Muscle of leg (tissue), 11 donors: ENCODE measurements around the gene INO80D. TPM values are rescaled to one million over a fixed set of nuclear protein-coding genes. Genes with fewer than 3 reads are reported as not detected.

ENCODE experiments used
- DNase-seq: peaks from one replicate; pipeline ENCODE4 v3.0.0; 2013
- H3K27ac ChIP-seq: one replicate; pipeline ENCODE4 v1.5.1; 2013; ENCODE audit warnings: mild to moderate bottlenecking, low read length, control low read depth
- H3K27me3 ChIP-seq: one replicate; pipeline ENCODE4 v1.6.1; 2013; ENCODE audit warnings: low read length; ENCODE audit not compliant: control insufficient read depth, insufficient read depth
- H3K36me3 ChIP-seq: one replicate; pipeline ENCODE4 v1.6.1; 2013; ENCODE audit warnings: low read length; ENCODE audit not compliant: control insufficient read depth, insufficient read depth
- H3K4me1 ChIP-seq: one replicate; pipeline ENCODE4 v1.6.1; 2013; ENCODE audit warnings: low read length; ENCODE audit not compliant: control insufficient read depth, insufficient read depth
- H3K4me3 ChIP-seq: one replicate; pipeline ENCODE4 v1.5.1; 2013; ENCODE audit warnings: low read length, control low read depth
- H3K9me3 ChIP-seq: replicated peaks from 2 replicates; pipeline ENCODE4 v1.6.1; 2013; ENCODE audit warnings: low read depth, low read length; ENCODE audit not compliant: control insufficient read depth
- WGBS: methylation state at CpG from one replicate; pipeline ENCODE4 v1.1.5; 2013; ENCODE audit warnings: missing lambda C conversion rate; ENCODE audit not compliant: insufficient coverage; 5-methylcytosine and 5-hydroxymethylcytosine counted together
- polyA plus RNA-seq, 8 donors: library from polyadenylated mRNA; unstranded; fragments of 120-200 nt; gene quantifications; one replicate each; pipeline versions ENCODE4 v1.2.1 to v1.2.3, GENCODE V29; 2013; ENCODE audit warnings: inconsistent platforms in 1 of 8, low replicate concordance in 1 of 8; ENCODE audit not compliant: insufficient read length in 8 of 8, insufficient read depth in 1 of 8
- total RNA-seq: library from RNA; stranded (reverse); fragments of 120-200 nt; gene quantifications from one replicate; pipeline ENCODE4 v1.2.4, GENCODE V29; 2013

Gene INO80D
- total and polyA plus RNA-seq, 9 donors: 4.6 to 8.8 (median 7.4) TPM

DNA sequence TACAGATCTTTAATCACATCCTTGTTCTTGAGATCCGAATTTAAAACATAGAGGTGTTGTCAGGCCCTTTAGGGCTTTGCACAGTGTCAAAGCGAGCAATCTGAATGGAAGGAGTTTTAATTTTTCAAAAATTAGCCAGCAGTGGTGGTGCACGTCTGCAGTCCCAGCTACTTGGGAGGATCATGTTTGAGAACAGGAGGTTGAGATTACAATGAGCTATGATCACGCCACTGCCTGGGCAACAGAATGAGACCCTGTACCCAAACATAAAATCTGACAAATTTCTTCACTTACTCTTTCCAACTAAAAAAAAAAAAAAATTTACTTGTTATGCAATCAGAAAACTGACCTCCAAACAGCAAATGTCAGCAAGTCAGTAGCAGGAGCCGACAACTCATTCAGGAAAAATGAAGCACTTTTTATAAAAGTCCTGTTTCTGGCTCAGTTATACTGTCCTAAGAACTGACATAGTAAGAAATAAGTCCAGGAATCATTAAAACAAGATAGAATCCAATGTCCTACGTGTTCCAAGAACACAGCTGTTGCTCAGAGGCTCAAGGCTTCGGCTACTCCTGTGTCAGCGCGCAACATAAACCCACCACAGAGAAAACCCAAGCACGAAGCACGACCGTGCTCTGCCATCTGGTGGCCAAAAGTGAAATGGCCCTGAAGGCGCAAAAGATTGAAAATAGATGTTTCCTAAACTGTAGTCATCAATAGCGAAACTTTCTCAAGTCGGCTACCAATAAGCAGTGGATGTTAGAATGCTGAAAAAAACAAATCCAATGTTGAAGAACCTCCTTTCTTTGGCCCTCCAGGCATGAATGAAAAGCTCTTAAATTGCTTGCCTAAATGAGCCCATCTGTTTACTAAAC lies 138.1 kb downstream of the INO80D start:
- Histone ChIP-seq H3K36me3 (no peaks in the 10 kb centered on the region), H3K27me3 (no peaks in the 10 kb centered on the region), H3K27ac (peak overlapping the region; percentile 8), H3K4me1 (peaks cover 5% of the 10 kb centered on the region), H3K9me3 (peaks cover 2% of the 10 kb centered on the region), H3K4me3 (no peak overlapping the region)
- WGBS: 0% methylated on average over 5 of the region's 15 CpGs
- peak; percentile 98 for DNase-seq

- Histone ChIP-seq H3K27me3 (no peaks in the 10 kb centered on the region), H3K36me3 (no peaks in the 10 kb centered on the region), H3K4me1 (peaks cover 5% of the 10 kb centered on the region), H3K9me3 (no peaks in the 10 kb centered on the region), H3K27ac (no peak overlapping the region), H3K4me3 (no peak overlapping the region)
- WGBS: 90% methylated on average over 4 of the region's 7 CpGs
- DNase-seq: no peak
Observed at GRCh38 chr2:205946226-205946625, 139.7 kb downstream of the INO80D start.

Other genes with a start within 250 kb of the INO80D start
- gene NDUFS1, start 73.3 kb upstream of the INO80D start, total RNA-seq: 99.3 TPM
- 10 to 100 TPM; 47.3 to 76.3 (median 62.7) TPM for gene NDUFS1, start 73.3 kb upstream of the INO80D start, polyA plus RNA-seq
- gene EEF1B2, start 73.7 kb upstream of the INO80D start, total RNA-seq: 980 TPM
- gene EEF1B2, start 73.7 kb upstream of the INO80D start, polyA plus RNA-seq: 1,000 to 10,000 TPM in 3 of 8 donors, 100 to 1,000 TPM in 5; 842 to 1,149 (median 930) TPM
- 15.4 TPM for gene ZDBF2, start 188.5 kb upstream of the INO80D start, total RNA-seq
- 10 to 100 TPM in 2 of 8 donors, 1 to 10 TPM in 6; 5.5 to 11.2 (median 9.2) TPM for gene ZDBF2, start 188.5 kb upstream of the INO80D start, polyA plus RNA-seq